Kidney epithelial cell (primary cell): ENCODE data around the gene MTSS2. TPM values are rescaled to one million over a fixed set of nuclear protein-coding genes. Genes with fewer than 3 reads are reported as not detected.

Experiments used
- DNase-seq: peaks from one replicate; pipeline ENCODE4 v3.0.0-alpha.2; 2010; ENCODE audit warnings: low read depth
- H3K27me3 ChIP-seq: 2 replicates; pipeline ENCODE4 v1.6.0; 2011; ENCODE audit warnings: low read length; ENCODE audit not compliant: control insufficient read depth, insufficient read depth
- H3K36me3 ChIP-seq: 2 replicates; pipeline ENCODE4 v1.5.1; 2011; ENCODE audit warnings: low read length; ENCODE audit not compliant: control insufficient read depth, insufficient read depth
- H3K4me3 ChIP-seq: 2 replicates; pipeline ENCODE4 v1.5.1; 2011; ENCODE audit warnings: low read depth, mild to moderate bottlenecking, control low read depth, low read length
- CTCF ChIP-seq: IDR thresholded peaks from 2 replicates; pipeline ENCODE4 v1.5.1; 2011; ENCODE audit warnings: mild to moderate bottlenecking, moderate library complexity, low read length, control low read depth, inconsistent platforms; ENCODE audit not compliant: insufficient read depth, poor library complexity, severe bottlenecking
- total RNA-seq: library from RNA; depleted of rRNA; stranded (reverse); fragments of >200 nt; gene quantifications from 2 replicates; pipeline ENCODE4 v1.2.3, GENCODE V29; 2015

MTSS2 gene
- total RNA-seq, 1 donor from 2014 or later: 19.8 TPM

DNA sequence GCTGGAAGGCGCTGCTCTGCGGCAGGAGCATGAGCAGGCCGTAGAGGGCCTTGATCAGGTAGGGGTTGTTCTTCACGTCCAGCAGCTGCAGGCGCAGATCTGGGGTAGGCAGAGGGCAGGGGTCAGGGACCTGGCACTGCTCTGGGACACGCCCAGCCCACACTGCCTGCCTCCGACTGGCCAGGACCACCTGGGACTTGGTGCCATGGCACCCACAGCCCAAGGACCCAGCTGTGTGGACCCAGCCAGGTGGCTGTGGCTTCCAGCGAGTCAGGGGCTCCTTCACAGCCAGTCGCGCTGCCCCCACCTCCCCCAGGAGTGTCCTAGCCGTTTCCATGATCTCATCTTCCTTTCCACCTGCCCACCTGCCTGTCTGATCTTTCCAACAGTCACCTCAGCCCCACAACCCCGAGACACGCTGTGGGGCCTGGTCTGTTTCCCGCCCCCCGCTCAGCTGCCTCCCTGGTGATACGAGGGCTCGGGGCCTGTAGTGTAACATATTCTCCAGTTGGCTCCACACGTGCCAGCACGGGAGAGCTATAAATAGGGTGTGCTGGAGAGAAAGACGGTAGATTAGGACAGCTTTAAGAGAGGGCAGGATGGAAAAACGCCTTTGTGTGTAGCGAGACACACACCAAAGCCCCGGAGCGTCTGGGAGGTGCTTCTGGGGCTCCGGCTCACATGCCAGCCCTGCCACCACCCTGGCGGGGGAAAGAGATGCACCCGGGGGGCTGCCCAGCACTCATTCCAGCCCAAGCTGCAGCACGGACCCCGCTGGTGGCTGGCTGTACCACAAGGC, 7.2 kb upstream of the MTSS2 start:
- TF ChIP-seq CTCF: no peak
- no peak overlapping the region for H3K4me3 ChIP-seq
- no peaks in the 10 kb centered on the region for H3K27me3 ChIP-seq
- DNase-seq: no peak
- no peaks in the 10 kb centered on the region for H3K36me3 ChIP-seq

DNA sequence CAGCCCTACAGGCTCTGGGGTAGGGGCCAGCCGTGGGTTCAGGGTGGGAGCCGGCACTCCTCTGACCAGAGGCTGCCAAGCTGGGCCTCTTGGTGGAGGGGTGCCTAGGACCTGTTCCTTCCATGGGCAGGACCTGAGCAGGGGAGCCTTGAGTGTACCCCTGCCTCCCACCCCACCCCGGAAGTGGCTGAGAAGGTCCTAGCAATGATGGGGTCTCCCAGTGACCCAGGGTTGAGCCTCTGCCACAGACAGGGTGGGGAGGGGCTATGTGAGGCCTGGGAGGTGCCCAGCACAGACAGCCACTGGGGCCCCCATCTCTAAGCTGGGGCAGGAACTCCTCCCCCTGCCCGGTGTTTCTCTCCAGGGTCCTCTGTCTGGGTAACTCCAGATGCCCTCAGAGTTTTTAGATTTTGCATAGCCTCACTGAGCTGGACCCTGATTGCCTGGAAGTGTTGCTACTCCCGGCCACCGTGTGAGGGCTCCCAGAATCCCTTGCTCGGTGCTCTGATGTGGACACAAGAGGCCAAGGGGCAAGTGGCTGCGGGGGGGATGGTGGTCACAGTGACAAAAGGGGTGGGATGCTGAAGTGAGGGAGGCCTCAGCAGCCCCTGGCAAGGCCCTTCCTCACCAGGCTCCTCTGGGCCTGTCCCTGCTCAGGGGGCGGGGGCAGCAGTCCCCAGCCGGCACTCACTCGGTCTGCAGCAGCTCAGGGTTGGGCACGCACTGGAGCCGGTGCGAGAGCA, 6.4 kb upstream of the MTSS2 start:
- no peak for TF ChIP-seq CTCF
- no peak overlapping the region for H3K4me3 ChIP-seq
- H3K36me3 ChIP-seq: no peaks in the 10 kb centered on the region
- no peaks in the 10 kb centered on the region for H3K27me3 ChIP-seq
- DNase-seq: no peak

GRCh38 chr16:70691223-70692129, 5.6 kb upstream of the MTSS2 start:
- DNase-seq: no peak

DNA sequence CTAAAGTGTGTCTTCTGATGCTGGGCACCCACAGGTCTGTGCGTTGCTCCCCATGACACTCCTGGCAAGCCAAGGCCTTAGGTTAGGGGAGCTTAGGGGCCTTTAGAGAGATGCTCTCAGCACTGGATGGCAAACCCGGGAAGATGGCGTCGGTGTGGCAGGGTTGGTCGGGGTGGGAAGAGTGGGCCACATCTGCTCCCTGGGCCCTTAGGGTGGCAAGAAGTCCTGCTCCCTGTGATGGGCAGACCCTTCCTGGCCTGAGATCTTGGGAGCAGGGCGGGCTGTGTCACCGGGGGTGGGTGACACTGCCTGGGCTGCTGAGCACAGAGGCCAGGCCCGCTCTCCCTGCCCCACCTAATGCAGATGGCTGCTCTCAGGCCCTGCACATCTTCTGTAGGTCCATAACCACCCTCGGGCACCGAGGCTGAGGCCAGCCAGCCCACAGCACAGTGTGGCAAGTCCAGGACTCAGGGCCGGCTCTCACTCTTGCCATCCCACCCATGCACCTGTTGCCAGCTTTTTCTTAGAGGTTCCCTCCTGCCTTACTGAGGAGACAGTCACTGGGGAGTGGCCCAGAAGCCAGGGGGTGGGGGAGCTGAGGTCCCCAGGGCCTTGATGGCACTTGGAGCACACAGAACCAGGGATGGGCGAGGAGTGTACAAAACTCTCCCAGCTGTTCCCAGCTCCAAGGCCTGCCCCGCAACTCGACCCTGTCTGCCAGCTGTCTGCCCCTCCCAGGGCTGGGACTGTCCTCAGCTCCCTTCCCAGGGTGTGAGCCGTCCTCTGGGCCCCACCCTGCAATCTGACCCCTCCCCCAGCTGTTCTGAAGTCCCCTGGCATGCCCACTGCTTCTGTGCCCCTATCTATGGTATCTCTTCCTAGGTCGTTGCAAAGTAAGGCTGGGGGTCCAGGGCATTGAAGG, 4.4 kb upstream of the MTSS2 start:
- H3K27me3 ChIP-seq: no peaks in the 10 kb centered on the region
- DNase-seq: no peak
- H3K36me3 ChIP-seq: no peaks in the 10 kb centered on the region
- H3K4me3 ChIP-seq: no peak overlapping the region
- TF ChIP-seq CTCF: no peak

More at GRCh38 chr16:70691223-70692129, 5.6 kb upstream of the MTSS2 start:
- H3K27me3 ChIP-seq: no peaks in the 10 kb centered on the region
- TF ChIP-seq CTCF: no peak
- no peaks in the 10 kb centered on the region for H3K36me3 ChIP-seq
- no peak overlapping the region for H3K4me3 ChIP-seq
